Measurements from ENCODE around the gene WDR36. TPM values are rescaled to one million over a fixed set of nuclear protein-coding genes. Genes with fewer than 3 reads are reported as not detected.

Gene WDR36
- total and polyA plus RNA-seq, 10 of the 15 experiments (the other 5 are each of a cell fraction or from before 2014, with no cell fraction given): 13.3 to 61.8 (median 47.0) TPM

GRCh38 chr5:111142932-111143331, 50.8 kb downstream of the WDR36 start:
- 83% methylated on average over 4 of the region's 4 CpGs for whole genome bisulfite sequencing (ENCODE audit: insufficient coverage, insufficient replicate concordance, low lambda C conversion rate, missing lambda C conversion rate)
- Histone ChIP-seq H3K27me3 (replicated peaks in 1 of 2; ENCODE audit: control insufficient read depth in 2 of 2, insufficient read depth in 2 of 2, low read length in 1 of 2) (no peaks in the 10 kb centered on the region), H3K27ac (ENCODE audit: control insufficient read depth, insufficient read depth) (no peak overlapping the region), H4K20me1 (ENCODE audit: control insufficient read depth, insufficient read depth) (no peaks in the 10 kb centered on the region), H2AFZ (ENCODE audit: control insufficient read depth, low read depth, low read length) (no peak overlapping the region), H3K79me2 (ENCODE audit: control insufficient read depth, insufficient read depth, low read length) (no peaks in the 10 kb centered on the region), H3K9ac (ENCODE audit: control insufficient read depth, insufficient read depth, low read length) (no peak overlapping the region), H3K4me2 (ENCODE audit: control insufficient read depth, insufficient read depth) (no peak overlapping the region), H3K4me3 (no peak overlapping the region), H3K9me3 (replicated peaks; ENCODE audit: control insufficient read depth, insufficient read depth, low read length) (no peaks in the 10 kb centered on the region), H3K4me1 (ENCODE audit: control insufficient read depth, insufficient read depth, low read length) (peaks cover 9% of the 10 kb centered on the region), H3K36me3 (ENCODE audit: control insufficient read depth in 2 of 2, insufficient read depth in 2 of 2, low read length in 1 of 2) (no peaks in the 10 kb centered on the region)
- FAIRE-seq (no peak), DNase-seq (ENCODE audit: low read depth, low spot score) (no peak), ATAC-seq (no peak)
- in situ Hi-C loops (cut with MboI) (no loop called here), intact Hi-C loops (cut with micrococcal nuclease; ENCODE audit: unreplicated experiment) (no loop called here)
- ChIA-PET POLR2A (no interaction called here), RAD21 (ENCODE audit: unreplicated experiment) (no interaction called here), SMC1A (ENCODE audit: uncharacterized antibody, unreplicated experiment) (interaction anchor here (1.2 kb wide), 1 partner anchor 10 kb away, joined by 3 read pairs; no protein-coding TSS in a partner anchor), CTCF (interaction anchor here (1.2 to 1.4 kb wide), 2 partner anchors 385 to 389 kb away, joined by 3 read pairs; no protein-coding TSS in a partner anchor)
- BruUV-seq (replicated peaks): no TSS peak
- TF ChIP-seq SUZ12 (IDR thresholded peaks at IDR 0.05; ENCODE audit: unreplicated experiment) (no peak), KLF5 (IDR thresholded peaks at IDR 0.05; ENCODE audit: partially characterized antibody) (no peak), ZZZ3 (IDR thresholded peaks at IDR 0.05; ENCODE audit: control insufficient read depth, insufficient read length, low read depth) (no peak), ZNF384 (IDR thresholded peaks at IDR 0.05; ENCODE audit: borderline replicate concordance, low read depth, low read length) (no peak), FOS (IDR thresholded peaks at IDR 0.05; ENCODE audit: borderline replicate concordance, extremely low read depth, insufficient read length) (no peak), RAD21 (IDR thresholded peaks at IDR 0.05; ENCODE audit: insufficient read depth, low read depth, low read length) (peak; percentile 46), NR2C1 (IDR thresholded peaks at IDR 0.05) (no peak), CTCF (IDR thresholded peaks at IDR 0.05 in 2 of 3, conservative IDR thresholded peaks at IDR 0.05 in 1 of 3; ENCODE audit: control insufficient read depth in 2 of 3, extremely low read depth in 1 of 3, insufficient read depth in 1 of 3, low read depth in 3 of 3, low read length in 3 of 3) (peak in 2 of 3 experiments; percentile 21 to 32; a peak in 4 of 6 replicates), NR2F1 (conservative IDR thresholded peaks at IDR 0.05) (no peak), HSF1 (IDR thresholded peaks at IDR 0.05; ENCODE audit: low read depth, low read length) (no peak), BMI1 (IDR thresholded peaks at IDR 0.05; ENCODE audit: borderline replicate concordance) (no peak), ZNF622 (IDR thresholded peaks at IDR 0.05) (no peak), RELB (IDR thresholded peaks at IDR 0.05; ENCODE audit: low read depth) (no peak), SIX5 (IDR thresholded peaks at IDR 0.05; ENCODE audit: low read depth, low read length, severe bottlenecking) (no peak), ZNF217 (IDR thresholded peaks at IDR 0.05) (no peak)

All from GM12878 (cell line).